ENCODE data around the gene SAP130.

Gene SAP130

DNA sequence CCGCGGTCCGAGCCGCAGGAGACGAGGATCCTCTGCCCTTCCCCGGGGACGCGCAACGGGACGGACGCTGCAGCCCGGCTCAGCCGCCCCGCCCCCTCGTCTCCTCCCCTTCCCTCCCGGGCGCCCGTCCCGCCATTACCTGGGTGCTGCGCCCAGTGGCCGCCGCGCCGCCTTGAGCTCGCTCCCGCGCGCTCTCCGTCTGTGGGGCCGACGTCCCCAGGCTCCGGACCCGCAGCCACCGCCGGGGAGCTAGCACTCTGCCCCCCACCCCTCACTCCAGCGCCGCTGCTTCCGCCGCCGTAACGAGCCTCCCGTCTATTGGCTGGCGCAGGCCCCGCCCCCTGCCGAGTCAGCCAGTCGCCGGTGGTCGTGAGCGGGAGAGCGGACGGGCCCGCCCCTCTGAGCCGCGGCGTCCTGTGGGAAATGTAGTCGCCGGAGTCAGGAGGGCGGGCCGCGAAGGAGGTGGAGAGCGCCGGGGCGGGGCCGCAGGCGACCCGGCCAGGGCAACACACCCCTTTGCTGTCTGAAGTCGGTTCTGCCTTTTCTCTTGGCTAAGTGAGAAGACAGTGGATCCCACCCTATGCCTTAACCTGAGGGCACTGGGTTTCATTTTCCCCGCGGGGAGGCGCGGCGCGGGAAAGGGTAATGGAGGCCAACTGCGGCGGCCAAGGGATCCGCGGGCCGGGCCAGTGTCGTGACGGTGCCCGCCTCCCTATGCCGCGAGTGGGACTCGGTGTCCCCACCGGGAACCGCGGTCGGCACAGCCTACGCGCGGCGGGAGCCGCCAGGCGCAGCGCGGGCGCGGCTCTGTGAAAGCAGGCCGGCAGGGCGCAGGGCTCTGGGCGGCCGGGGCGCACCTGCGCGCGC, at the start of gene SAP130:
Gene SAP130, minus strand, starts transcription at position 259 of the 867 bp plus-strand sequence. CDS start 1,767 bp downstream, outside the sequence.
- DNase-seq (ENCODE audit: low read depth in 1 of 2, low spot score in 1 of 2), result peak; percentile 97

DNA sequence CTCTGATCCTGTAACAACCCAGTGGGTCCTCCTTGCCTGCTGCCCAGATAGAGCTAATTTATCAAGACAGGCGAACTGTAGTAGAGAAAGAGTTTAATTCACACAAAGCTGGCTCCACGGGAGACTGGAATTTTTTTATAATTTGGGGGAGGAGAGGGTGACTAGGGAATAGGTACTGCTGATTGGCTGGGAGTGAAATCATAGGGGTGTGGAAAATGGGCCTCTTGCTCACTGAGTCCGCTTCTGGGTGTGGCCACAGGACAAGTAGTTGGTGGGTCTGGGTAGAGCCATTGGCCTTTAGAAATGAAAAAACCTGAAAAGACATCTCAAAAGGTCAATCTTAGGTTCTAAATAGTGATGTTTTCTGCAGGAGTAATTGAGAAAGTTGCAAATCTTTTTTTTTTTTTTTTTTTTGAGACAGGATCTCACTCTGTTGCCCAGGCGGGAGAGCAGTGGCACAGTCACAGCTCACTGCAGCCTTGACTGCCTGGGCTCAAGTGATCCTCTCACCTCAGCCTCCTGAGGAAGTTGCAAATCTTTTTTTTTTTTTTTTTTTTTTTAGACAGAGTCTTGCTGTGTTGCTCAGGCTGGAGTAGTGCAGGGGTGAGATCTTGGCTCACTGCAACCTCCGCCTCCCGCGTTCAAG, 48.7 kb upstream of the SAP130 start:
- no peak for DNase-seq (ENCODE audit: low read depth in 1 of 2, low spot score in 1 of 2)

GRCh38 chr2:128073278-128073677, 45.4 kb upstream of the SAP130 start:
- no peak for DNase-seq (ENCODE audit: low read depth in 1 of 2, low spot score in 1 of 2)

GRCh38 chr2:128069769-128070168, 41.9 kb upstream of the SAP130 start:
- DNase-seq (ENCODE audit: low read depth in 1 of 2, low spot score in 1 of 2), result no peak

GRCh38 chr2:128064353-128064752, 36.5 kb upstream of the SAP130 start:
- DNase-seq (ENCODE audit: low read depth in 1 of 2, low spot score in 1 of 2), result no peak

DNA sequence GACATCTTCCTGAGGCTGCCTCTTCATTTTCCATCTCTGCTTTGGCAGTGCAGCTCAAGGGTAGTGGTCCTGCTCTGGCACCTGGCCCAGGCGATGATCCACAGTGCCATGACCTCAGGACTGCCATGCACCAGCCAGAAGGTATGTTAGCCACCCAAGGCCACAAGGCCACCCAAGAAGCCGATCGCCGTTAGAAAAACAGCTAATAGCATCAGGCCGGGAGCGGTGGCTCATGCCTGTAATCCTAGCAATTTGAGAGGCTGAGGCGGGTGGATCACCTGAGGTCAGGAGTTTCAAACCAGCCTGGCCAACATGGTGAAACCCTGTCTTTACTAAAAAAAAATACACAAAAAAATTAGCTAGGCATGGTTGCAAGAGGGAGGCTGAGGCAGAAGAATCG, 34.7 kb upstream of the SAP130 start:
- no peak for DNase-seq (ENCODE audit: low read depth in 1 of 2, low spot score in 1 of 2)

GRCh38 chr2:128058114-128058513, 30.3 kb upstream of the SAP130 start:
- DNase-seq (ENCODE audit: low read depth in 1 of 2, low spot score in 1 of 2), result no peak

GRCh38 chr2:128057334-128057733, 29.5 kb upstream of the SAP130 start:
- no peak for DNase-seq (ENCODE audit: low read depth in 1 of 2, low spot score in 1 of 2)

DNA sequence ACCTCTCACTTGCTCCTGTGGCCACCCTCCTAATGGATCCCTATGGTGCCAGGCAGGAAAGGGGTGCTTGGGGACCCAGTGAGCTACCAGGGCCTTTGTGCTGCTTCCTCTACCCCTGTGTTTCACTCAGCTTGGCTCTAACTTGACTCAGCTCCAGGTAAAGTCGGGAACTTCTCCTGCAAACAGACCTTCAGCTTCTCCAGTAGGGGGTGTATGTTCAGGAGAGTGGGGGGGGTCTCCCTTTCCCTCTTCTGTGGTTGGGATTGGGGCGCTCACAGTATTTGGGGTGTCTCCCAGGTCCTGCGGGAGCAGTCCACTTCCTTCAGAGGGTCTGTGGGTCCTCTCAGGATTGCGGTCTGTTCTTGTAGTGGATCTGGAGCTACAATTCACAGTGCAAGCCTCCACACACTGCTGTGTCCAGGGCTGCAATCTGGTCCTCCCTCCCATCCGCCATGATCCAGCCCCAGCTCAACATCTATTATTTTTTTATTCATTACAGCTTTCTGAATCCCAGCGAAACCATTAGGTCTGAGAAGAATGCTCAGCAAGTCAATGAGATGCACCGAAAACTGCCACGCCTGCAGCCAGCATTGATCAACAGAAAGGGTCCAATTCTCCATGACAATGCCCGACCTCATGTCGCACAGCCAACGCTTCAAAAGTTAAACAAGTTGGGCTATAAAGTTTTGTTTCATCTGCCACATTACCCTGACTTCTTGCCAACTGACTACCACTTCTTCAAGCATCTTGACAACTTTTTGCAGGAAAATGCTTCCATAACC, 26.4 kb upstream of the SAP130 start:
- DNase-seq (ENCODE audit: low read depth in 1 of 2, low spot score in 1 of 2), result no peak

GRCh38 chr2:128053331-128053730, 25.5 kb upstream of the SAP130 start:
- no peak for DNase-seq (ENCODE audit: low read depth in 1 of 2, low spot score in 1 of 2)

GRCh38 chr2:128043041-128043440, 15.2 kb upstream of the SAP130 start:
- DNase-seq (ENCODE audit: low read depth in 1 of 2, low spot score in 1 of 2), result no peak

DNA sequence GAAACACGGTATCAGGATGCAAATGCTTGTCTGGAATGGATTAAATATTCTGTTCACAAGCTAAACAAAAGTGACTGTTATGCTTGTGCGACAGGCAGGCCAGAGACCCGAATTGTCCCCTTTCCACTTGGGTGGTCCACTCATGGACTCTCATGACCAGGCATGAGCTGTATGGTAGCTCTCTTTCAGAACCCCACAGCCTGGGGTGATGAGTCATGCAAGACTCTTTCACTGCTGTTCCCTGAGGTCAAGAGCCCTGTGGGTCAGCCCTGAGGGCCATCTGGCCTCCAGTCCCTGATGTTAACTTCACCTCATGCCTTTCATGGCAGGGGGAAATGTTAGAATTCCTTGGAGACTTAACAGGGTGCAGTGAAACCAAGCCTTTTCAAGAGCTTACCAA, 13.7 kb upstream of the SAP130 start:
- no peak for DNase-seq (ENCODE audit: low read depth in 1 of 2, low spot score in 1 of 2)

DNA sequence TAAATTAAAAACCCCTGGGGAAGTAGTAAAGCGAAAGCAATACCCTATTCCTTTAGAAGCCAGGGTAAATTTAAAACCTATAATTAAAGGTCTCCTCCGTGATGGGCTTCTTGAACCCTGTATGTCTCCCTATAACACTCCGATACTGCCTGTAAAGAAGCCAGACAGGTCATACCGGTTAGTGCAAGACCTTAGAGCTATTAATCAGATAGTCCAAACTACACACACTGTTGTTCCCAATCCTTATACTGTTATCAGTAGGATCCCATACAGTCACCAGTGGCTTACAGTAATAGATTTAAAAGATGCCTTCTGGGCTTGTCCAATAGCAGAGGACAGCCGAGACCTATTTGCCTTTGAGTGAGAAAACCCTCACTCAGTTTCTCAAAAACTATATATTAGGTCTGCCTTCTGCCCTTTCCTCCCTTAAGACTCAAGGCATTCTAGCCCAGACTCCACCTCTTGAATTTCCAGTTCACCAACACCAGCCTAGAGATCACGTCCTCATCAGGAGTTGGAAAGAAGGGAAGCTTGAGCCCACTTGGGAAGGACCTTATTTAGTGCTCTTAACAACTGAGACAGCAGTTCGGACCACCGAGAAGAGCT, 12.4 kb upstream of the SAP130 start:
- no peak for DNase-seq (ENCODE audit: low read depth in 1 of 2, low spot score in 1 of 2)

DNA sequence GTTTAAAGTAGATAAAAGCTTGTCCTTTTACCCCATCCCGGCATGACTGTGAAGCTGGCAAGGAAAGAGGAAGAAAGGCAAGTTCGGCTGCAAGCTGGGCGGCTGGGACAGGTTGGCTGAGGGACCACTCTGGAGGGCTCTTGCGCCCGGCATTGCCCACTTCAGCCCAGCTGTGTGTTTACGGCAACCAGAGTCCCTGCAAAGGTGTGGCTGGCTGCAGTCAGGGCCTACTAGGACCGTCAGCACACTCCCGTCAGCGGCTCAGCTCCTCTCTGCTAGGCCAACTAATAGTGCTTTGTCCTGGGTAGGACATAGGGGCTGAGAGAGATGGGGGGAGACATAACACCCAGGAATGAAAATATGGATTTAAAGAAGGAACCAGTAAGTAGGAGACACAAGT, 11.7 kb upstream of the SAP130 start:
- no peak for DNase-seq (ENCODE audit: low read depth in 1 of 2, low spot score in 1 of 2)

DNA sequence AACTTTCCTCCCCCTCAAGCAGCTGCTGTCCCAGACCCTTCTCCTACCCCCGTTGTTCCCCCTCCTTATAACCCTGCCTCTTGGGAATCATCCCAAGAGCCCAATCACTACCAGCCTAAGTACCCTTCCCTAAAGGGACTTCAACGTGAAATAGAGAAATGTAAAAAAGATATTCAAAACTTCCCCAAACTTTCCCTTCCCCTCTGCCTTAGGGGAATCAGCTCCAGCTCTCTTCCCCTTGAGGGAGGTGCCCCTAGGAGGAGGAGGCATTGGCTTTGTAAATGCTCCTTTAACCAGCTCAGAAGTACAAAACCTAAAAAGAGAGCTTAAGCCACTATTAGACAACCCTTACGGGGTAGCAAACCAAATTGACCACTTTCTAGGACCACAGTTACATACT, 10.6 kb upstream of the SAP130 start:
- DNase-seq (ENCODE audit: low read depth in 1 of 2, low spot score in 1 of 2), result no peak

GRCh38 chr2:128037649-128038048, 9.8 kb upstream of the SAP130 start:
- DNase-seq (ENCODE audit: low read depth in 1 of 2, low spot score in 1 of 2), result no peak

DNA sequence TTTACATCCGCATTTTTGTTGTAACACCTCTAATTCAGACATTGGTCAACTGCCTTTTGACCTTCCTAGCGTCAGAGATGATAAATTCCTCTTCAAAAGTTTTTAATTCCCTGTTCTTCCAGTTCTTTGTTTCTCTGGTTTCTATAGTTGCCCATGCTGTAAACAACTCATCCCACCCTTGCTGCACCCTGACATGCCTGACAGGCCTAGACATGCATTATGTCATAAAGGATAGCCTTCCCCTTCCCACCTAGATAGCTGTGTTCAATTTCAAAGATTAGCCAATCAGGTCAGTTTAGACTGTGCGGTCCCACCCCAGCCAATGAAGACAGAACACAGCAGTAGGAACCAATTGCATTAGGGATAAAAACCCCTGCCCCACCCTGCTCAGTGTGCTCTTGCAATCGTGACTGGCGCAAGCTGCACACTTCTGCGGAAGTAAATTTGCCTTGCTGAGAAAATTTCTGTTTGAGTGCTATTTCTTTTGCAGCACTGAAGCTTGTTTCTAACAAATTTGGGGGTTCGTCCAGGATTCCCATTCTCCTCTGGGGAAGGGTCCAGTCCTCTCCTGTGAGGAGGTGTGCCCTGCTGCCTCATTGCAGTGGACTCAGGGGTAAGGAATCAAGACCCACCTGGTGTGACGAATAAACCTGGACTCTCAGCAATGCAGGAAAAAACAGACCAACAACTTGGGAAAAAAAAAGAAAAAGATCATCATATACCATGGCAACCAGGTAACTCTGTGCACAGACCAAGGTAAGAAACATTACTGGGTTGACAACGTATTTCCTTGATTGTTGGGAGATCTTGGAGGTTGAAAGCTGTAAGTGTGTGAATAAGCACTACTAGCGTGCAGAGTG, 9.1 kb upstream of the SAP130 start:
- DNase-seq (ENCODE audit: low read depth in 1 of 2, low spot score in 1 of 2), result no peak

GRCh38 chr2:128032092-128032491, 4.2 kb upstream of the SAP130 start:
- no peak for DNase-seq (ENCODE audit: low read depth in 1 of 2, low spot score in 1 of 2)

GRCh38 chr2:128028668-128029054, 802 bp upstream of the SAP130 start:
- DNase-seq (ENCODE audit: low read depth in 1 of 2, low spot score in 1 of 2), result no peak

DNA sequence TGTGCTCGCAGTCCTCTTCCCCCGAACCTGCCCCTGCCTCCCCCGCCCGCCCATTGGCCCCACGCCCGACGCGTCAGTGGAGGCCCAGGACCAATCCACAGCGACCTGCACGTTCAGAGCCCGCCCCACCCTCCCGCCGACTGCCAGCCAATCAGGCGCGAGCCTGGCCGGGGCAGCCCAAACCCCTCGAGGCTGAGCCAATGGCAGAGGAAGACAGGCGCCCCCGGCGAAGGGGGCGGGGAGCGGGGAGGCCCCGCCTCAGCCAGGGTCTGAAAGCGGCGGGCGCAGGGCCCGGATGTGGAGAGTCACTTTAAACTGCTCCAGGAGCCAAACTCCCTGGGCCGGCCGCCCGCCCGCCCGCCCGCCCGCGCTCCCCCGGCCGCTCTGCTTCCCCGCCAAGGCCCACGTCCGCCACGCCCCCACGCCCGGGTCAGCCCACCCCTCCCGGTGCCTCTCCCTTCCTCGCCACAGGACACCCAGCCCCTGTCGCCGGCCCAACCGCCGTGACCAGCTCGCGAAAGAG, 520 bp downstream of the SAP130 start:
- peak; percentile 98 to 99 for DNase-seq (ENCODE audit: low read depth in 1 of 2, low spot score in 1 of 2)

Data from stimulated activated CD4-positive, alpha-beta T cell treated with anti-CD3 and anti-CD28 coated beads, Interleukin-15, amount 100 ng/mL, for 1 hour (primary cell).